Measurements from ENCODE around the gene TRIAP1.

Gene TRIAP1

DNA sequence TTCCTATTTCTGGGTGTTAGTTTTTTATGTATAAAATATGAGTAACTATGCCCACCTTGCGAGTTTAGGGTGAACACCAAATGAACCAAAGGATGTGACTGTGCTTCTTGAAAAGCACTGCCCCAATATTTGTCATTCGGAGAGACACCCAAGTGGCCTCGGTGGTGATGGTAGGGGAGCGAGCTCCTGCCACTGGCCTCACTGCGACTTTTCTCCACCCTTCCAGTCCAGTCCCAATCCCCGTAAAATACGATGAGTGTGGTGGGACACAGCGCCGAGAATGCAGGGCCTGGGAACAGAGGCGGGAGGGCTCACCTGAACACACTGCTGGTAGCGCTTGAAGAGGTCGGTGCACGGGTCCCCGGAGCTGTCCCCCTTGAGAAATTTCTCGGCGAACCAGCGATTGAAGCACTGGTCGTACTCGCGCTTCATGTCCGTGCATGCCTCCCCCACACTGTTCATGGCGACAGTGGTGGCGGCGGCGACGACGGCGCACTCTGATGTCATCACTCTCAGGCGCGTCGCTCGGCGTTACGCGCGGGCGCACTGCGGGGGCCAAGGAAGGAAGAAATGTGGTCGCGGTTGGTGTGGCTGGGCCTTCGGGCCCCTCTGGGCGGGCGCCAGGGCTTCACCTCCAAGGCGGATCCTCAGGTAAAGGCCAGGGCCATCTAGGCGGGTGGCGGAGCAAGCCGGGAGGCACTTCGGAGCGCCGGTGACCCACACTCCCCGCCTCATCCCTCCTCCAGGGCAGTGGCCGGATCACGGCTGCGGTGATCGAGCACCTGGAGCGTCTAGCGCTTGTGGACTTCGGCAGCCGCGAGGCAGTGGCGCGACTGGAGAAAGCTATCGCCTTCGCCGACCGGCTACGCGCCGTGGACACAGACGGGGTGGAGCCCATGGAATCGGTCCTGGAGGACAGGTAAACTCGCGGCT lies at the start of gene TRIAP1, which contains the start of gene GATC:
Gene TRIAP1 (minus strand): TSS at position 474 of the 933 bp plus-strand sequence. CDS start 12 bp downstream, at position 462.
Gene GATC (plus strand): TSS at position 534 of the 933 bp plus-strand sequence. CDS start 37 bp downstream, at position 571.
- no peak for DNase-seq (ENCODE audit: low read depth, low spot score)
- H3K4me3 ChIP-seq (ENCODE audit: low read depth, low read length), result peak within 1 kb of the TSS; percentile 100
- POLR2A ChIA-PET, result no interaction called here
- CTCF ChIA-PET, result interaction anchor here (0.7 to 19.2 kb wide), 4 partner anchors 11 to 28 kb away, joined by 3 to 242 read pairs (median 16); partner anchors contain the start of gene SRSF9
- TF ChIP-seq, protein P1, sequence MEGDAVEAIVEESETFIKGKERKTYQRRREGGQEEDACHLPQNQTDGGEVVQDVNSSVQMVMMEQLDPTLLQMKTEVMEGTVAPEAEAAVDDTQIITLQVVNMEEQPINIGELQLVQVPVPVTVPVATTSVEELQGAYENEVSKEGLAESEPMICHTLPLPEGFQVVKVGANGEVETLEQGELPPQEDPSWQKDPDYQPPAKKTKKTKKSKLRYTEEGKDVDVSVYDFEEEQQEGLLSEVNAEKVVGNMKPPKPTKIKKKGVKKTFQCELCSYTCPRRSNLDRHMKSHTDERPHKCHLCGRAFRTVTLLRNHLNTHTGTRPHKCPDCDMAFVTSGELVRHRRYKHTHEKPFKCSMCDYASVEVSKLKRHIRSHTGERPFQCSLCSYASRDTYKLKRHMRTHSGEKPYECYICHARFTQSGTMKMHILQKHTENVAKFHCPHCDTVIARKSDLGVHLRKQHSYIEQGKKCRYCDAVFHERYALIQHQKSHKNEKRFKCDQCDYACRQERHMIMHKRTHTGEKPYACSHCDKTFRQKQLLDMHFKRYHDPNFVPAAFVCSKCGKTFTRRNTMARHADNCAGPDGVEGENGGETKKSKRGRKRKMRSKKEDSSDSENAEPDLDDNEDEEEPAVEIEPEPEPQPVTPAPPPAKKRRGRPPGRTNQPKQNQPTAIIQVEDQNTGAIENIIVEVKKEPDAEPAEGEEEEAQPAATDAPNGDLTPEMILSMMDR (IDR thresholded peaks at IDR 0.05; ENCODE audit: insufficient read depth, low read length, missing control alignments), result no peak

DNA sequence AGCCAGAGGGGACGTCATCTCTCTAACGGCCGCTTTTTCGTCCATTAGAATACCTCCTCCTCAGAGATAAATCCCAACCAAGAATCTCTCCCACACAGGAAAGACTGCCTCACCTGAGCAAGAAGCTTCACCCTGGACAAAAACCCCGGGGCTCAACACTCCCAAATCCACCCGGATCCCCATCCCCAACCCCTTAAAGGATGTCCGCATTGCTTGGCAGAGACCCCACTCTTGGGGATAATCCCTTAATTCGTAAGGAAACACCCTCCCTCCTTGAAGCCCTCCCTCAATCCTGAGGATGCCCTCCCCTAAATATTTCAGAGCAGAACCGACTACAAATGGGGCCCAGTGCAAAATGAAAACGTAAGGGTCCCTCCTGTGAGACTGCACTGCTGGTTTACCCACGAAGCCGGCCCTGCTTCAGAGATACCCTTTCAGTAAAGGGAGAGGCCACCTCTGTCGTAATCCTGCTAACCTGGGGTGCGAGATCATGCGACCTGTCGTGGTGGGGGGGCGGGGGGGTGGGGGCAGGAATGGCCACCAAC lies 49.1 kb upstream of the TRIAP1 start:
- TF ChIP-seq, protein P1 (IDR thresholded peaks at IDR 0.05; ENCODE audit: insufficient read depth, low read length, missing control alignments), result no peak
- ChIA-PET POLR2A (interaction anchor here (0.6 to 1.9 kb wide), 10 partner anchors 9 to 204 kb away, joined by 3 to 8 read pairs (median 3); partner anchors contain the start of gene RNU4-2), CTCF (interaction anchor here (1.2 to 12.8 kb wide), 4 partner anchors 10 to 43 kb away, joined by 3 to 152 read pairs (median 4); partner anchors contain the start of gene SRSF9)
- DNase-seq (ENCODE audit: low read depth, low spot score), result no peak
- peak overlapping the region; percentile 91 for H3K4me3 ChIP-seq (ENCODE audit: low read depth, low read length)

DNA sequence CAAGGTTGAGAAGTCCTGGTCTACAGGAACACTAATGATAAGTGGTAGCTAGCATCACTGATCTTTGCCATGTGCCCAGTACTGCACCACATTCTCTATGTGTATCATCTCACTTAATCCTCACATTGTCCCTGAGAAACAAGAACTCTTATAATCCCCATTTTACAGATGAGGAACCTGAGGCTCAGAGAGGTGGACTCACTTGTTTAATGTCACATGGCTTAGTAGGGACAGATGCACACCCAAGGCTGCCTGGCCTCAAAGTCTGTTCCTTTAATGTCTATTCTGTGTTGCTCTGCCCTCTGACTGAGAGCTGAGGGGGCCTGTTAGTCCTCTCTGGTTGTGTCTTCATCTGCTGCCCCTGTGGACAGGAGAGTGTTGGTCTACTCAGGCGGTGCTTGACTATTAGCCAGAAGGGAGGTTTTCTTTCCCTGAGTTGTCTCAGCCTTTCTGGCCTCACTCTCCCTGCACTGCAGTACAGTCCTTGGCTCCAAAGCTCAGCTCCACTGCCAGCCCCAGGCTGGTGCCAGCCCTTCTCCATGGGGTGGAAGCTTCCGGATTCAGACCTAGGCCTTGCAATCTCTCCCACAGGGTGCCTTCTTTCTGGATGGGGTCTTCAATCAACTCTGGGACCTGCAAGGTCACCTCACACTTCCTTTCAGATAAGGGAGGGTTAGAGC lies 44.8 kb upstream of the TRIAP1 start:
- DNase-seq (ENCODE audit: low read depth, low spot score), result no peak
- POLR2A ChIA-PET, result no interaction called here
- no peak overlapping the region for H3K4me3 ChIP-seq (ENCODE audit: low read depth, low read length)
- TF ChIP-seq, protein P1 (IDR thresholded peaks at IDR 0.05; ENCODE audit: insufficient read depth, low read length, missing control alignments), result no peak
- CTCF ChIA-PET, result interaction anchor here (12.8 kb wide), 1 partner anchor 22 kb away, joined by 152 read pairs; the partner anchor contains the start of gene SRSF9

GRCh38 chr12:120490325-120490724 lies 44.1 kb upstream of the TRIAP1 start:
- POLR2A ChIA-PET, result no interaction called here
- DNase-seq (ENCODE audit: low read depth, low spot score), result no peak
- TF ChIP-seq, protein P1 (IDR thresholded peaks at IDR 0.05; ENCODE audit: insufficient read depth, low read length, missing control alignments), result no peak
- H3K4me3 ChIP-seq (ENCODE audit: low read depth, low read length), result no peak overlapping the region
- CTCF ChIA-PET, result interaction anchor here (12.8 kb wide), 1 partner anchor 21 kb away, joined by 152 read pairs; the partner anchor contains the start of gene SRSF9

- no peak for DNase-seq (ENCODE audit: low read depth, low spot score)
- H3K4me3 ChIP-seq (ENCODE audit: low read depth, low read length), result no peak overlapping the region
- TF ChIP-seq, protein P1 (IDR thresholded peaks at IDR 0.05; ENCODE audit: insufficient read depth, low read length, missing control alignments), result no peak
- ChIA-PET POLR2A (no interaction called here), CTCF (interaction anchor here (0.6 to 12.8 kb wide), 3 partner anchors 9 to 20 kb away, joined by 3 to 152 read pairs (median 3); partner anchors contain the start of gene SRSF9)
These were observed 42.8 kb upstream of the TRIAP1 start for GRCh38 chr12:120489018-120489417.
